Measurements from ENCODE around the gene CCDC92B. TPM values are rescaled to one million over a fixed set of nuclear protein-coding genes. Genes with fewer than 3 reads are reported as not detected.

Gene CCDC92B
- total and polyA plus RNA-seq, 9 of the 15 experiments (the other 6 are each of a cell fraction or from before 2014, with no cell fraction given), result not detected

- TF ChIP-seq NR2C2 (CRISPR knock-in tag; IDR thresholded peaks at IDR 0.05) (peak; percentile 98), NR2C2 (tag; IDR thresholded peaks at IDR 0.05) (peak; percentile 99), ATF3 (IDR thresholded peaks at IDR 0.05) (0 out of 2 replicates have a peak, but pooled peaks have one; percentile 19), ATF3 (CRISPR knock-in tag; conservative IDR thresholded peaks at IDR 0.05) (no peak), CCNT2 (IDR thresholded peaks at IDR 0.05; ENCODE audit: borderline replicate concordance, extremely low read depth, insufficient read length, low read depth, low read length) (peak; percentile 95), PKNOX1 (IDR thresholded peaks at IDR 0.05) (no peak; the same call in 1 of the 2 replicates), ZNF639 (CRISPR knock-in tag; conservative IDR thresholded peaks at IDR 0.05 in 1 of 2, IDR thresholded peaks at IDR 0.05 in 1 of 2) (peak in 1 of 2 experiments; percentile 87; a peak in 2 of 4 replicates), POLR2A (conservative IDR thresholded peaks at IDR 0.05) (peak; percentile 65; the same call in 1 of the 2 replicates), E2F1 (CRISPR knock-in tag; IDR thresholded peaks at IDR 0.05) (peak; percentile 17; the same call in 1 of the 2 replicates), ZNF239 (CRISPR knock-in tag; IDR thresholded peaks at IDR 0.05) (no peak), ZFP91 (CRISPR knock-in tag; IDR thresholded peaks at IDR 0.05) (peak; percentile 97), ZNF232 (CRISPR knock-in tag; IDR thresholded peaks at IDR 0.05) (peak; percentile 35; the same call in 1 of the 2 replicates), JUN (IDR thresholded peaks at IDR 0.05; ENCODE audit: borderline replicate concordance, low read depth, low read length) (peak; percentile 65; the same call in 1 of the 2 replicates), JUN (CRISPR knock-in tag; IDR thresholded peaks at IDR 0.05; ENCODE audit: borderline replicate concordance) (no peak), SMARCB1 (IDR thresholded peaks at IDR 0.05; ENCODE audit: insufficient read length, low read depth) (no peak), NRF1 (conservative IDR thresholded peaks at IDR 0.05 in 1 of 2, IDR thresholded peaks at IDR 0.05 in 1 of 2) (peak; percentile 60; a peak in 2 of 4 replicates), MNT (conservative IDR thresholded peaks at IDR 0.05) (peak; percentile 82 to 95), PHB (CRISPR knock-in tag; IDR thresholded peaks at IDR 0.05) (no peak), LEF1 (IDR thresholded peaks at IDR 0.05) (no peak), NFE2 (IDR thresholded peaks at IDR 0.05; ENCODE audit: low read depth) (peak; percentile 73)
Observed at GRCh38 chr17:2711608-2712299, 37.7 kb downstream of the CCDC92B start, which contains the start of gene CLUH (continued).
